ENCODE results near the gene FGF6.
"Not testable (repeated sequence)": the region's sequence is repeated elsewhere in the genome, so short reads cannot be mapped to it uniquely, and the experiment has no call there.

FGF6 gene

DNA sequence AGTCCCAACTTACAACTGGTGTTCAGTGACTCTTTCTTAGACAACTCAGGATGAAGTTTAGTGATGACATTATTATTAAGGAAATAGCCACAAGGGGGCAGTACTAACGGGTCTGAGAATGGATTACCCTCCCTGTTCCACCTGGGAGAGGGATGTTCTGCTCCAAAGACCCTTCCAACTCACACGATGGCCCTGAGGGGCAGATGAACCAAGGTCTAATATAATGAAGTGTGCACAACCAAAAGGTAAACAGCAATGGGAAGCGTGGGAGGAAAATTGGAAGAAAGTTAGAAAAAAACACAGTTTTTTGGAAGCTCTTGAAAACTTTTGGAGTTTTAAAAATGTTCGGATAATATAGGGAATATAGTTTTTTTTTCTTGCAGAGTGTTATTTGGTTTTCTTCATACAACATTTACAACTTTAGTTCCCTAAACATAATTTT lies 24.0 kb downstream of the FGF6 start:
- in situ Hi-C loops (cut with HindIII; ENCODE audit: low sequenced_read_pairs), result no loop called here

DNA sequence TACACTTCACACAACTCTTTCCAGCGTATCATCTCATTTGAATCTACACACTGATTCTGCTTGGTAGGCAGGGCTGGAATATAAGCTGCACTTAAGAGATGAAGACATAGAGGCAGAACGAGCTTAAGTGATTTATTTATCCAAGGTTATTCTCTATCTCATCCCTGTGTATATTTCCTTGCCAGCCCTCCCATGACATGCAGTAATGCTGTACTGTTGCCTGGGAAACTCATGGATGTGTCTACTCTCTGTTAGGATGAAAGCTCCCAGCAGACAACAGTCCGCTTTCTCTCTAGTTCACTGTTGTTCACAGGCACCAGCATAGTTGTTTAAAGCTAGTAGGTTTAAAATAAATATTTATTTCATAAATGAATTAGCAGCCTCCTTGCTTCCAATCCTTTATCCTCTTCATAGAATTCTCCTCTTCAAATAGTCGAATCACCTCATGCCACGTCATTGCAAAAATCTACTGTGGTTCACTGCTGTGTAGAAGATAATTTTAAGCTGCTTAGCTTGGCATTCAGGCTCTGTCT lies 25.4 kb downstream of the FGF6 start:
- in situ Hi-C loops (cut with HindIII; ENCODE audit: low sequenced_read_pairs), result no loop called here

- in situ Hi-C loops (cut with HindIII; ENCODE audit: low sequenced_read_pairs), result no loop called here
Observed at GRCh38 chr12:4418913-4419312, 26.7 kb downstream of the FGF6 start.

GRCh38 chr12:4417936-4418335 lies 27.7 kb downstream of the FGF6 start:
- in situ Hi-C loops (cut with HindIII; ENCODE audit: low sequenced_read_pairs), result no loop called here

DNA sequence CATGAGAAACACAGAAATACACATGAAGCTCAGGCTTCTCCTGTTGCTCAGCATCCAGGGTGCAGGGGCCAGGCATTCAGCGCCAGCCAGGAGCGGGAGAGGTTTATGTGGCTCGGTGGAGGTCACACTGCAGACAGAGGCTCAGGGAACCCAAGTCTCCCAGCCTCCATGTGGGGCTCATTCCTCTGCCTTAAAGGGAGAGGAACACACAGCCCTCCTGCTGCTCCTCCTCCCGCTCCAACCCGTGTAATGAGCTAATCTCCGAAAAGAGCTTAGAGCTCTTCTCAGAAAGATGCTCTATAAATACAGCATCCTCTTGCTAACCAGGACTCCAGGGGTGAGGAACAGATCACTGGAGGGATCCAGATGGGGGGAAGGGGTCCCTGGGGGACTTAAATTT lies 28.2 kb downstream of the FGF6 start:
- in situ Hi-C loops (cut with HindIII; ENCODE audit: low sequenced_read_pairs), result no loop called here

DNA sequence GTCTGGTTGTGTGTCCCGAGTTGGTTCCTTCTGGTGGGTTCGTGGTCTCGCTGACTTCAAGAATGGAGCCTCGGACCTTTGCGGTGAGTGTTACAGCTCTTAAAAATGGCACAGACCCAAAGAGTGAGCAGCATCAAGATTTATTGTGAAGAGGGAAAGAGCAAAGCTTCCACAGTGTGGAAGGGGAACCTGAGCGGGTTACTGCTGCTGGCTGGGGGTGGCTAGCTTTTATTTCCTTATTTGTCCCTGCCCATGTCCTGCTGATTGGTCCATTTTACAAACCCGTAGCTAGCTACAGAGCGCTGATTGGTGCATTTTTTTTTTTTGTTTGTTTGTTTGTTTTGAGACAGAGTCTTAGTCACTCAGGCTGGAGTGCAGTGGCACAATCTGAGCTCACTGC lies 29.3 kb downstream of the FGF6 start:
- in situ Hi-C loops (cut with HindIII; ENCODE audit: low sequenced_read_pairs), result no loop called here

- in situ Hi-C loops (cut with HindIII; ENCODE audit: low sequenced_read_pairs), result no loop called here
Observed at GRCh38 chr12:4412465-4412864, 33.1 kb downstream of the FGF6 start.

DNA sequence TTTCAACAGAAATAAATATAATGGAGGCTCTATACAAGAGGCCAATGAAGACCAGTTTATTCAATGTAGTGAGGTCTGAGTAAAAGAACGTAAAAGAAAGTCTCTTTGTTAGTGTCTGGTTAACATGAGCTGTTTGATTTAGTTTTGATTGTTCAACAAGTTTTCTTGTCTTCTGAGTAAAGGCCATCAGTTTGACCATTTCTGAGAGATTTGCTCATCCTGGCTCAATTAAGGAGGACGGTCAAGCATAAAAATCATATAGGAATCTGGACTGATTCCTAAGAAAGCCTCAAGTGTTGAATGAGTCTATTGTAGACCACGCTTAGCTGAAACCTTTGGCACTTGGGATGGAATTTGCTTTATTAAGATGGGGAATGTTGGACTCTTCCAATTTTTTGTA lies 33.6 kb downstream of the FGF6 start:
- in situ Hi-C loops (cut with HindIII; ENCODE audit: low sequenced_read_pairs), result no loop called here

- in situ Hi-C loops (cut with HindIII; ENCODE audit: low sequenced_read_pairs), result no loop called here
Observed at GRCh38 chr12:4407136-4407535, 38.5 kb downstream of the FGF6 start.

GRCh38 chr12:4404877-4405637 lies 40.6 kb downstream of the FGF6 start:
- in situ Hi-C loops (cut with HindIII; ENCODE audit: low sequenced_read_pairs), result not testable (repeated sequence)

DNA sequence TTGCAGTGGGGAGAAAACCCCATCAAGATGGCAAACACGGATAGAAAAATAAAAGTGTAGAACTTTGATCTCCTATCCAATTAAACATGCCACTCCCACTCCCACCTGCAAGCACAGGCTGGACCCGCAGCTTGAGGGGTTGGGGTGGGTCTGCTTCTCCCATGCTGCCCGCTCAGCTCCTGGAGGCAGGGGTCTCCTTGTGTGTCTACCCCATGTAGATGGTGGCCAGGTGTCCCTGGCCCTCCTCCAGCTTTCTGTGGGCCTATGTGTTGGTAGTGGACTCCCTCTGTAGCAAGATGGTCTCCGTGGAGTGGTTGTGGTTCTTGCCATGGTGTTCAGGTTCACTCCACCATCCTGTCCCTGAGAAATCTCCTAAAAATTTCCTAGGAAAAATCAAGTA lies 42.6 kb downstream of the FGF6 start:
- in situ Hi-C loops (cut with HindIII; ENCODE audit: low sequenced_read_pairs), result no loop called here

DNA sequence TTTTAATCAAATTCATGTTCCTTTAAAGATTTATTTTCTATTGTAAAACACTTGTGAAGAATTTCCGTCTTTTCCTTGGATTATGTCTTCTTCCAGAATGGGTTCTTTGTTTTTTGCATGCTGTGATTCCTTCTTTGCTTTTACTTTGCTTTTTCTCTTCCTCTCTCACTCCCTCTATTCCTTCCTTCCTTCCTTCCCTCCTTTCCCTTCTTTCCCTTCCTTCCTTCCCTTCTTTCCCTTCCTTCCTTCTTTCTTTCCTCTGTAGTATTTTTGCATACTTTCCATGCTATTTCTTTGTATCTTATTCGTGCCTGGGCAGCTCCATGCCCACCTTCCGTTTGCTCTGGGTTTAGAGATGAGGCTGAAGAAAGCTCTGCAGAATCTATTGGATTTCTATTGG lies 44.5 kb downstream of the FGF6 start:
- in situ Hi-C loops (cut with HindIII; ENCODE audit: low sequenced_read_pairs), result no loop called here

DNA sequence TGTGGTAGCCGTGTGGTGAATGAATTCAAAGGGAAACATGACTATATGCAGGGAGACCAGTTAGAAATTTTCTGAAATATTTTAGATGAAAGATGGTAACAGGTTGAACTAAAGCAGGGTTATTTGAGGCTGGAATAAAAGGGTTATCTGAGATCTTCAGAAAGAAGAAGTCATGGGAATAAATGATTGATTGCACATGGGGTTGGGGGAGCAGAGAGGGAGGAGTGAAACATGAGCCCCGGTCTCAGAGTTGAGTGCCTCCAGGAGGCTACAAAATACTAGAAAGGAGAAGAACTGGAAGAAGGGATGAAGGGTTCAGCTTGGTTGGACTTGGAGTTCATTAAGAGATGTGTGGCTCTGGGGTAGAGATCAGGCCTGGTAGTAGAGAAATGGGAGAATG lies 49.8 kb downstream of the FGF6 start:
- in situ Hi-C loops (cut with HindIII; ENCODE audit: low sequenced_read_pairs), result no loop called here

- in situ Hi-C loops (cut with HindIII; ENCODE audit: low sequenced_read_pairs), result no loop called here
Observed at GRCh38 chr12:4393211-4393610, 52.4 kb downstream of the FGF6 start.

GRCh38 chr12:4392223-4392742 lies 53.3 kb downstream of the FGF6 start:
- in situ Hi-C loops (cut with HindIII; ENCODE audit: low sequenced_read_pairs), result no loop called here

- in situ Hi-C loops (cut with HindIII; ENCODE audit: low sequenced_read_pairs), result no loop called here
Observed at GRCh38 chr12:4388662-4389061, 57.0 kb downstream of the FGF6 start.

- in situ Hi-C loops (cut with HindIII; ENCODE audit: low sequenced_read_pairs), result no loop called here
Observed at GRCh38 chr12:4388032-4388431, 57.6 kb downstream of the FGF6 start.

DNA sequence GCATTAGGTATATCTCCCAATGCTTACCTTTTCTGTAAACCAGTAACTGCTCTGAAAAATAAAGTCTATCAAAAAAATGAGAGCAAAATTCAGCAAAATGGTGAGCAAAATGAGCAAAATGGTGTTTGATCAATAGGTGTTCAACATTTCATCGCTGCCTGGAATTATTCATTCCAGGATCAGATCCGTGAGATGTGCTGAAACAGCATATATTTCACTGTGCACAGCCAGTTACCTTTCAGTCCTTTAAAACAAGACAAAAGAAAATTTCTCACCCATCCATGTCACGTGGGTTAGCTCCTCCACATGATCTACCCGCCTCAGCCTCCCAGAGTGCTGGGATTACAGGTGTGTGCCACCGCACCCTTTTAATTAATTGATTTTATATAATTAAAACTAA lies 58.0 kb downstream of the FGF6 start:
- in situ Hi-C loops (cut with HindIII; ENCODE audit: low sequenced_read_pairs), result no loop called here

GRCh38 chr12:4386801-4387200 lies 58.8 kb downstream of the FGF6 start:
- in situ Hi-C loops (cut with HindIII; ENCODE audit: low sequenced_read_pairs), result no loop called here

All from endothelial cell of hepatic sinusoid (primary cell).